K562 (cell line): Measurements from ENCODE around the gene GUCA2B.

Experiments
- ETV5 ChIP-seq: sonication (generic); formaldehyde crosslinking; IDR thresholded peaks from 2 replicates; pipeline ENCODE4 v1.4.0; 2020; ENCODE audit warnings: low read depth, mild to moderate bottlenecking, missing genetic modification reagents
- U2AF1 ChIP-seq: fragments of 200-400 bp; formaldehyde crosslinking; optimal IDR thresholded peaks from 2 replicates; pipeline ENCODE3; 2017; ENCODE audit warnings: mild to moderate bottlenecking, low read depth, low read length, moderate library complexity
- ZBTB33 ChIP-seq: sonication (generic); formaldehyde crosslinking; IDR thresholded peaks from 2 replicates; pipeline ENCODE4 v1.8.1; 2023; ENCODE audit warnings: mild to moderate bottlenecking, missing genetic modification reagents
- ZMIZ1 ChIP-seq, 2 experiments: fragments of 150-350 bp in 1 of 2; IDR thresholded peaks; 2 replicates each; pipeline ENCODE4 v1.6.1; 2012 to 2016; ENCODE audit warnings: low read depth in 2 of 2, low read length in 2 of 2, mild to moderate bottlenecking in 1 of 2, moderate library complexity in 1 of 2

- no peak for TF ChIP-seq ZBTB33
- no peak for TF ChIP-seq ZMIZ1 (IDR thresholded peaks at IDR 0.05; ENCODE audit: low read depth in 2 of 2, low read length in 2 of 2)
- no peak for TF ChIP-seq U2AF1
- no peak for TF ChIP-seq ETV5 (CRISPR knock-in tag)
Measured at GRCh38 chr1:42140191-42140590, 13.0 kb upstream of the GUCA2B start.
